HG03060 (cell line): ENCODE measurements around the gene KRTAP5-3.
"Not testable (repeated sequence)": the region's sequence is repeated elsewhere in the genome, so short reads cannot be mapped to it uniquely, and the experiment has no call there.

Experiments
- ATAC-seq: cut with Tn5 transposase; IDR thresholded peaks from one replicate; pipeline ENCODE4 v1.9.1; 2021; ENCODE audit warnings: low read depth, moderate number of reproducible peaks; ENCODE audit not compliant: unreplicated experiment

Gene KRTAP5-3

GRCh38 chr11:1589191-1589963, 18.9 kb downstream of the KRTAP5-3 start:
- ATAC-seq = not testable (repeated sequence)

- no peak for ATAC-seq
These were observed 21.6 kb downstream of the KRTAP5-3 start for GRCh38 chr11:1586699-1587098.

GRCh38 chr11:1584661-1585370, 23.4 kb downstream of the KRTAP5-3 start, which contains the start of gene KRTAP5-1:
KRTAP5-1 (minus strand) TSS chr11:1585283; CDS start chr11:1585249, 34 bp downstream.
- not testable (repeated sequence) for ATAC-seq

GRCh38 chr11:1582909-1583308, 25.4 kb downstream of the KRTAP5-3 start:
- ATAC-seq = not testable (repeated sequence)

DNA sequence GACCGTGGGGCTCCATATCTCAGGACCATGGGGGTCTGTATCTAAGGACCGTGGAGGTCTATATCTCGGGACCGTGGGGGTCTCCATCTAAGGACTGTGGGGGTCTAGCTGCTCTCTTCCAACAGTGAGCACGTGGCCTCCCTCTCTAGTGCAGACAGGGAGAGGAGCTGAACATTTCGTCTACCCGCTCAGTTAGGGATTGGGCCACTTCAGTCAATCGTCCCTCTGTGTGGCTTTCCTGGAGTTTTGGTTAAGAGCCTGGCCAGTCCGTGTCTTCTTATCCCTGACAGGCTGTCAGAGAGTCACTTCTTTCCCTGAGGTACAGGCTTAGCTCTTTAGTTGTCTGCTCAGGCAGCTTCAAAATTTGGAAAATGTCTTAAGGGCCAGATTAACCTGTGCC, 26.3 kb downstream of the KRTAP5-3 start:
- no peak for ATAC-seq

- no peak for ATAC-seq
These were observed 31.4 kb downstream of the KRTAP5-3 start for GRCh38 chr11:1576825-1577224.

DNA sequence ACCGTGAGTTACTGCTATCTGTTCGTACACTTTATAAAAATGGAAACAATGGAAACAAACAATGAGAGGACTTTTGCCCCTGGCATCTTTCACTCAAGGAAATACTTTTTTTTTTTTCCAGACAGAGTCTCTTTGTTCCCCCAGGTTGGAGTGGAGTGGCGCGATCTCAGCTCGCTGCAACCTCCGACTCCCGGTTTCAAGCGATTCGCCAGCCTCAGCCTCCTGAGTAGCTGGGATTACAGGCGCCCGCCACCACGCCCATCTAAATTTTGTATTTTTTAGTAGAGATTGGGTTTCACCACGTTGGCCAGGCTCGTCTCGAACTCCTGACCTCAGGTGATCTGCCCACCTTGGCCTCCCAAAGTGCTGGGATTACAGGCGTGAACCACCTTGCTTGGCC, 32.5 kb downstream of the KRTAP5-3 start:
- not testable (repeated sequence) for ATAC-seq

GRCh38 chr11:1574933-1575242, 33.4 kb downstream of the KRTAP5-3 start:
- no peak for ATAC-seq

- no peak for ATAC-seq
These were observed 33.9 kb downstream of the KRTAP5-3 start for GRCh38 chr11:1574238-1574932.

DNA sequence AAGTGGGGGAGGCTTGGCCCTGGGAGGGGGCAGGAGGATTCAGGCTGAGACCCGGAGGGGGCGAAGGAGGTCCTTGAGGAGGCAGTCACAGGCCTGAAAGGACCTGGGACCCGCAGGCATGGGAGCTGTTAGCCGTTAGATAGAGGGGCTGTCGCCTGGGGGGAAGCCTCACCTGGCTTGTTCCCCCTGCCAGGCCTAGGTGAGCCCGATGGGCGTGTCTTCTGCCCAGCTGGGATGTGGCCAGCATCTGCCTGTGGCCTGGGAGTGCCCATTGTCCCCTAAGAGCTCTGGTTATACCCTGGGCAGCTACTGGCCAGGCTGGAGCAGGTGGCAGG, 34.4 kb downstream of the KRTAP5-3 start:
- no peak for ATAC-seq

DNA sequence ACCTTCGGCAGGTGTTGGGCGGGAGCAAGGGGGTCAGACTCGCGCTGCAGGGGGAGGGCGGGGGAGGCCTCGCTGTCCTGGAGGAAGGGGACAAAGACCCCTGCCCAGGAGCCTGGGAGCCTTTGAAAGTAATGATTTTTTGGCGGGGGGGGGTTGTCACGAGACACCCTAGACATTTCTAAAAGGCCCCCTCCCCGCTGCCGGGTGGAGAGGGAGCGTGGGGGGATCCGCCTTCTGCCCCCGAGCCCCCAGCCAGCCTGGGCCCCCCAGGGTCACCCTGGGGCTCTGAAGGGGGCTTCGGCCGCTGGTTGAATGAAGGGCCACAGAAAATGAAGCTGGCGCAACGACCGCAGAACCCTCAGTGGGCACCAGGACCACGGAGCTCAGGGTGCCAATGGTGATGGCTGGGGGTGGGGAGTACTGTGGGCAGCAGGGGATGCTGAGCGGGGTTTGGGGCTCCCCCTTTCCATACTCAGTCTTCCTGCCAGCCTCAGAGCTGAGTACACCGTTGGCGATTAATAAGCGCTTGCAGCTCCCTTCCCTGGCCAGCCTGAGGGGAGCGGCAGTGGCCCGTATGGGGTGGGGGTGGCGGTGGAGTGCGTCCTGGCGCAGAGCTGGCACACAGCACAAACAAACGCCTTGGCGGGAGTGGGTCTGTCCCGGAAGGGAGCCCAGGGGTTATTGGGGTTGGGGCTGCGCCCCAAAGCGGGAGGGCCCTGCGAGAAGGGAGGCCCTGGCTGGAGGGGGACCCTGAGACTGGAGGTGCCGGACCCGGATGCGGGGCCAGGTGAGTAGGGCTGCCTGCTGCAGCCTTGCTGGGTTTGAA, 35.0 kb downstream of the KRTAP5-3 start:
- no peak for ATAC-seq

- no peak for ATAC-seq
These were observed 35.8 kb downstream of the KRTAP5-3 start, which contains the start of gene DUSP8 for GRCh38 chr11:1572197-1573076. DUSP8 (minus strand) TSS chr11:1572271; CDS start chr11:1565826, 6,445 bp downstream.

DNA sequence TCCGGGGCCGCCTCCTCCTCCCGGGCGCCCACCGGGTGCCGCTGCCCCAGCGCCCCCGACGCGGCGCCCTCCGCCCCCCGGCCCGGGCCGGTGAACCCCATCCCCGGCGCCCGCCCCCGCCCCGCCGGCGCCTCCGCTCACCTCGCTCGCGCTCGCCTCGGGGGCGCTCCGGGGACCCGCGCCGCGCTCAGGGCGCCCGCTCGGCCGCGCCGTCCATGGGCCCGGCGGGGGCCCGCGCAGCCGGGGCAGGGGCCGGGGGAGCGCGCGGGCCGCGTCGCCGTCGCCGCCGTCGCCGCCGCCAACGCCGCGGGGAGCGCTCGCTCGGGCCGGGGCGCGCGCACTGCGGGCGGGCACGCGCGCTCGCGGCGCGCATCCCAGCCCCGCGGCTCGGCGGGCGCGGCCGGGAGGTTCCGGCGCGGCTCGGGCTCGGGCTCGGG, 36.5 kb downstream of the KRTAP5-3 start:
- no peak for ATAC-seq

DNA sequence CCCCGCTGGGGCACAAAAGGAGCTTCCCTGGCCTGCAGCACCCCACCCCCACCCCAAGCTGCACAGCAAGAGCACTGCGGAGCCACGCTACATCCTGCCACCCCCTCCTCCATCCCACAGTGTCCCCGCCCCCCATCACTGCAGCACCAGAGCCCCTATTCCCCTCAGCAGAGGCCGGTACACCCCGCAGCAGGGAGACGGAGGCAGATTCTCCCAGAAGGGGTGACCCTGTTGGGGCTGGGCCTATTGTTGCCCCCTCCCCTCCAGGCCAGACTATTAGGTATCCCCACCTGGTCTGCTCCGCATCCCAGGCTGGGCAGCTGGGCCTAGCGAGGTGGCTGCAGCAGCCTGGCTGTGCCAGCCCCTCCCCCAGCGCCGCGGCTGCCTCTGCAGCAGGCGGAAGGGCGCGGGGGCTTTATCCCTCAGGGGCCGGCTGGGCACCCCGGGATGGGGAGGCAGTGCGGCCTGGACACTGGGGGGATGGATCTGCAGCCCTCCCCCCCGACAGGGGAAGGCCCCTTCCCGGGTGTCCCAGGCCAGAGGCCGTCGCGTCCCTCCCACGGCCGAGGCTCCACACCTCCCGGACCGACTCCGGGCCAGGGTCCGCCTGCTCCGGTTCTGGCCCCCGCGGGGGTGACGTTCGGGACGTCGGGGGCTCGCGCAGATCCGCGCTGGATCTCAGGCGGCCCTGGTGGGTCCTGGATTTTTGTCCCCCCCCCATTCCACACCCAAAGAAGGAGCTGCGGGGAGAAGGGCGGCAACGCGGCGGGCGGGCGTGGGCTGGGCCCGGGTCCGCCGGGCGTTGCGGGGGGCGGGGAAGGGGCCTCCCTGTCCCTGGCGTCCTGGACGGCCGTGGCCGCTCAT, 37.1 kb downstream of the KRTAP5-3 start:
- no peak for ATAC-seq

DNA sequence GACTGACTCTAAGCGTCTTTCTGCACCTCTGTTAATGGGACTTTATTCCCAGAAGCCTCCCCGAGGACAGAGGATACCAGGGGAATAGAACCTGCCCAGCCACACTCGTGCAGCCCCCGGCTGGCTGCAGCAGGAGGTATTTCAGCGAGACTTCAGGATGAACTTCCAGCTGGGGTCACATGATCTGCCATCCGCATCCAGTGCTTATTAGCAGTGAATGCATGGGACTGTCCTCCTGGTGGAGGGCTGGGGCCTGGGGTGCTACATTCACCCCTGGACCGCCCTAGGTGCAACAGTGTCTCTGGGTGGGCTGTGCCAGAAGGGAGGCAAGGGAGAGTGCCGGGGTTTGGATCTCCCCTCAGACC, 37.8 kb downstream of the KRTAP5-3 start:
- no peak for ATAC-seq

- ATAC-seq = no peak
These were observed 38.2 kb downstream of the KRTAP5-3 start for GRCh38 chr11:1570001-1570453.

DNA sequence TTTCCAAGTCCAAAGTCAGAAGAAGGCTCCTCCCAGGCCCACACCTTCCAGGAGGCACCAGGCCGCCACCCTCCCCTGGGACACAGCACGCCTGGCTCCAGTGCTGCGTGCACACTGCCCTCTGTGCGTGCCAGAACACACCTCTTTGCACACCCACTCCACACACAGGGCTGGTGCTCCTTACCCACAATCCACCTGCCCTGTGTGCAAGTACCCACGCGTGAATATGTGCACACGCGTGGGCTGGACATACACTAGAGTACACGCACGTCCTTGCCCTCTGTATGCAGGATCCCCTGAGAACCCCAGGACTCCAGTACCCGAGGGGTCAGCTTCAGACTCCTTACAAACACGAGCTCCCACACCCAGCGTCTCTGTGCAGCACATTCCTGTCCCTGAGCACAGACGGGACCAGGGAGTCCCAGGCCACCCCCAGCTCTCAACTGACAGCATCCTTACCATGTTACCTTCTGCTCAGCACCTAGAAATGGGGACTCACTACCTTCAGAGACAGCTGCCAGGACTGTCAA, 38.9 kb downstream of the KRTAP5-3 start:
- ATAC-seq = no peak

DNA sequence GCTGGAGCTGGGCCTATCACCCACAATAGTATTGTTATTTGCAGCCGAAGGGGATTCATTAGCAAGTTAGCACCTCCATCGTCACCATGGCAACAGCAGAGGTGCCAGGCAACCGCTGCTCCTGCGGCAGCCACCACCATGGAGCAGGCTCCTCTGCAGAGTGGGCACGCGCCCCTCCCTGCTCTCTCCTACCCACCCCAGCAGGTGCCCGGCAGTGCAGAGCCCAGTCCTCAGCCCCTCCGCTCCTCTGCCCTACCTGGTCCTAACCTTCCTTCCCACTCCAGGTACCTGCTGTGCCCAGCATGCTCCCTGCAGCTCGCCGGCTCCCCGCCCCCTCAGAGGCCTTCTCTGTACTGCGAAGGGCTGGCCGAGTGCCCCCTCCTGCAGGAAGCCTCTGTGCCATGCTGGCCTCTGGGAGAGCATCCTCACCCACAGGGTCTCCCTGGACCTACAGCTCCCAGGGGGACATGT, 39.8 kb downstream of the KRTAP5-3 start:
- ATAC-seq = no peak
